Stomach (tissue), 9 donors: Measurements from ENCODE around the gene SLC28A1. TPM values are rescaled to one million over a fixed set of nuclear protein-coding genes. Genes with fewer than 3 reads are reported as not detected.

ENCODE experiments used
- DNase-seq, 2 donors: peaks; one replicate each; pipeline versions ENCODE4 v3.0.0 to v3.0.0-alpha.2; 2013 to 2019
- H3K27ac ChIP-seq, 5 donors: fragments of 200-600 bp in 4 of 5; sonication (generic) in 4 of 5; one replicate each; pipeline ENCODE4 v1.5.1; 2013 to 2019; ENCODE audit warnings: mild to moderate bottlenecking in 1 of 5, moderate library complexity in 1 of 5
- H3K27me3 ChIP-seq, 3 donors: fragments of 200-600 bp; sonication (generic); one replicate each; pipeline ENCODE4 v1.5.1; 2017 to 2019; ENCODE audit warnings: mixed run types in 1 of 3
- H3K36me3 ChIP-seq, 4 donors: fragments of 200-600 bp; sonication (generic); 1 replicate in 3 of 4; 2 replicates in 1 of 4; pipeline ENCODE4 v1.5.1; 2016 to 2019
- H3K4me1 ChIP-seq, 4 donors: fragments of 200-600 bp; sonication (generic); one replicate each; pipeline ENCODE4 v1.5.1; 2016 to 2019
- H3K4me3 ChIP-seq, 4 donors: fragments of 200-600 bp; sonication (generic) in 3 of 4; one replicate each; pipeline ENCODE4 v1.5.1; 2016 to 2019; ENCODE audit warnings: mild to moderate bottlenecking in 1 of 4
- H3K9me3 ChIP-seq, 4 donors: fragments of 200-600 bp; sonication (generic); one replicate each; pipeline ENCODE4 v1.5.1; 2016 to 2019
- CTCF ChIP-seq, 7 experiments: fragments of 450-650 bp in 4 of 7; fragments of 200-600 bp in 3 of 7; sonication (generic) in 3 of 7; IDR thresholded peaks; one replicate each; pipeline ENCODE4 v1.5.1; 2016 to 2019; ENCODE audit warnings: antibody characterized with exemption in 7 of 7, control low read depth in 2 of 7, mild to moderate bottlenecking in 1 of 7
- EP300 ChIP-seq: sonication (generic); formaldehyde crosslinking; IDR thresholded peaks from one replicate; pipeline ENCODE4 v1.6.1; 2017; ENCODE audit warnings: antibody characterized with exemption
- POLR2A ChIP-seq, 4 donors: fragments of 450-650 bp; IDR thresholded peaks; one replicate each; pipeline ENCODE4 v1.6.1; 2016; ENCODE audit warnings: antibody characterized with exemption in 4 of 4, control low read depth in 2 of 4, mild to moderate bottlenecking in 1 of 4, moderate library complexity in 1 of 4
- POLR2AphosphoS5 ChIP-seq, 3 donors: sonication (generic); formaldehyde crosslinking; IDR thresholded peaks; one replicate each; pipeline ENCODE4 v1.6.1; 2016; ENCODE audit warnings: antibody characterized with exemption in 3 of 3
- WGBS, 5 donors: extraction: QIAGEN DNeasy Blood & Tissue Kit in 3 of 5; methylation state at CpG; one replicate each; pipeline versions ENCODE4 v1.1.5 to v1.1.7; 2013 to 2018; 5-methylcytosine and 5-hydroxymethylcytosine counted together
- intact Hi-C: fragments of 100-400 bp; cut with DNase I; formaldehyde crosslinking; loops from one replicate; pipeline ENCODE4 v1.15.1; 2023; ENCODE audit warnings: low total_unique reads
- polyA plus RNA-seq, 3 donors: library from polyadenylated mRNA; stranded (reverse); fragments of 200-250 nt; gene quantifications; one replicate each; pipeline ENCODE4 v1.2.3, GENCODE V29; 2013
- total RNA-seq, 5 donors: library from RNA; depleted of rRNA; stranded (reverse); fragments of >200 nt; gene quantifications; one replicate each; pipeline versions ENCODE4 v1.1.0 to v1.2.3, GENCODE V29; 2014 to 2016
- donor health status: healthy with polysubstance abuse.
- donor health status: Bipolar disorder and iron deficiency.
- donor health status: healthy.

Gene SLC28A1
- total and polyA plus RNA-seq, 8 donors: 0.92 TPM; not detected in 7

GRCh38 chr15:84887938-84888337, 3.5 kb downstream of the SLC28A1 start:
- no peaks in the 10 kb centered on the region for H3K9me3 ChIP-seq
- intact Hi-C loops: no loop called here
- no peaks in the 10 kb centered on the region for H3K36me3 ChIP-seq
- 67 to 89% (median 80%) methylated on average over 4 of the region's 4 CpGs for WGBS, 5 donors
- TF ChIP-seq CTCF (IDR thresholded peaks at IDR 0.05): no peak
- TF ChIP-seq EP300: no peak
- TF ChIP-seq POLR2A (IDR thresholded peaks at IDR 0.05): no peak
- no peak for TF ChIP-seq POLR2AphosphoS5 (IDR thresholded peaks at IDR 0.05)
- no peaks in the 10 kb centered on the region for H3K4me1 ChIP-seq
- H3K27me3 ChIP-seq: peaks cover 0 to 21% (median 0%) of the 10 kb centered on the region in 3 donors
- no peak overlapping the region for H3K4me3 ChIP-seq
- no peak for DNase-seq
- H3K27ac ChIP-seq: no peak overlapping the region

- H3K4me3 ChIP-seq: no peak overlapping the region
- DNase-seq: no peak
- TF ChIP-seq CTCF (IDR thresholded peaks at IDR 0.05) (no peak), POLR2A (IDR thresholded peaks at IDR 0.05) (no peak), EP300 (no peak), POLR2AphosphoS5 (IDR thresholded peaks at IDR 0.05) (no peak)
- intact Hi-C loops: no loop called here
- 78 to 87% (median 80%) methylated on average over 17 of the region's 17 CpGs for WGBS, 5 donors
- H3K36me3 ChIP-seq: no peaks in the 10 kb centered on the region
- H3K27ac ChIP-seq: no peak overlapping the region
- H3K9me3 ChIP-seq: no peaks in the 10 kb centered on the region
- H3K27me3 ChIP-seq: peaks cover 0 to 21% (median 0%) of the 10 kb centered on the region in 3 donors
- no peaks in the 10 kb centered on the region for H3K4me1 ChIP-seq
These were observed 4.2 kb downstream of the SLC28A1 start for GRCh38 chr15:84888639-84889038.

- H3K27ac ChIP-seq: no peak overlapping the region
- WGBS, 5 donors: 78 to 89% (median 83%) methylated on average over 8 of the region's 8 CpGs
- no peak for DNase-seq
- H3K4me3 ChIP-seq: no peak overlapping the region
- no peaks in the 10 kb centered on the region for H3K36me3 ChIP-seq
- TF ChIP-seq EP300 (no peak), POLR2AphosphoS5 (IDR thresholded peaks at IDR 0.05) (no peak), CTCF (IDR thresholded peaks at IDR 0.05) (no peak), POLR2A (IDR thresholded peaks at IDR 0.05) (no peak)
- H3K4me1 ChIP-seq: no peaks in the 10 kb centered on the region
- intact Hi-C loops: no loop called here
- H3K27me3 ChIP-seq: peaks cover 0 to 21% (median 0%) of the 10 kb centered on the region in 3 donors
- H3K9me3 ChIP-seq: no peaks in the 10 kb centered on the region
These were observed 5.0 kb downstream of the SLC28A1 start for GRCh38 chr15:84889313-84889990.

GRCh38 chr15:84889991-84890669, 5.7 kb downstream of the SLC28A1 start:
- intact Hi-C loops: no loop called here
- TF ChIP-seq EP300 (no peak), POLR2AphosphoS5 (IDR thresholded peaks at IDR 0.05) (no peak), CTCF (IDR thresholded peaks at IDR 0.05) (no peak), POLR2A (IDR thresholded peaks at IDR 0.05) (no peak)
- no peak overlapping the region for H3K27ac ChIP-seq
- no peaks in the 10 kb centered on the region for H3K4me1 ChIP-seq
- H3K4me3 ChIP-seq: no peak overlapping the region
- no peak for DNase-seq
- no peaks in the 10 kb centered on the region for H3K9me3 ChIP-seq
- H3K36me3 ChIP-seq: no peaks in the 10 kb centered on the region
- 90 to 96% (median 92%) methylated on average over 6 of the region's 6 CpGs for WGBS, 5 donors
- H3K27me3 ChIP-seq: peaks cover 0 to 21% (median 0%) of the 10 kb centered on the region in 3 donors
